HuH-7.5 (cell line): ENCODE data around the gene LRRTM4.

ENCODE experiments used
- DNase-seq: peaks from one replicate; pipeline ENCODE4 v3.0.0; 2011; ENCODE audit warnings: low spot score

Gene LRRTM4

DNA sequence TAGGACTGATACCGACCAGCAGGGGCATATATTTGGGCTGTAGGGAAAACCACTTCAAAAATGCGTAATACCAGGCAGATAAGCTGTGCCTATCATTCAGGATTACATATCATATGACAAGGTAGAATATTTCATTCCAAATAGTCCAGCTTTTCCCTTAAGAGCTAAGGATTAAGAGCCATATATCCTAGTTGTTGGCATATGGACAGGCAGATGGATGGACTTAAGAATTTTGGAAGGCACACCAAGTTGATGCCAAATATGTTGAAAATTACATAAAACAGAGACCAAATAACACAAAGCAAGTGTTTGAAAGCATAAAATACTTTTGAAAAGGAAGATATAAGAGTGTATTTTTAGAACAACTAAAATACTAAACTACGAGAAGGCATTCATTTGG lies 52.1 kb downstream of the LRRTM4 start:
- no peak for DNase-seq

- no peak for DNase-seq
Observed at GRCh38 chr2:77469106-77469505, 53.1 kb downstream of the LRRTM4 start.

GRCh38 chr2:77459840-77460239 lies 62.3 kb downstream of the LRRTM4 start:
- DNase-seq: no peak

DNA sequence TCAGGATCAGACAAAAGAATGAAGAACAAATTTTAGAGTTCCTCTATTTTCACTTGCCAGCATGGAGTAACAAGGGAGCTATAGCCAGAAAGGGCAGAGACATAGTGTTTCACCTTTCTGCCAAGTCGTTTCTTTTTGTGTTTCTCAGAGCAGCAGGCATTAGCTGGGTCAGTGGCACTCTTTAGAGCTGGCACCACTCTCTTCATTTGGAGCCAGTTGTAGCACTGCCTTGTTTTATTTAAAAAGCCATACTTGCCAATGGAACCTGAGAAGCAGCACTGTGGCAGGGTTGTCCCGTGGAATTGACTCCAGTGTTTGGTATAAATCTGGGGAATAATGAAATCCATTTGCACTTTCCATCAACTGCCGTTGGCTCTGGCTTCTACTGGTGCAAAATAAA lies 64.0 kb downstream of the LRRTM4 start:
- no peak for DNase-seq

- no peak for DNase-seq
Observed at GRCh38 chr2:77457665-77458064, 64.5 kb downstream of the LRRTM4 start.

DNA sequence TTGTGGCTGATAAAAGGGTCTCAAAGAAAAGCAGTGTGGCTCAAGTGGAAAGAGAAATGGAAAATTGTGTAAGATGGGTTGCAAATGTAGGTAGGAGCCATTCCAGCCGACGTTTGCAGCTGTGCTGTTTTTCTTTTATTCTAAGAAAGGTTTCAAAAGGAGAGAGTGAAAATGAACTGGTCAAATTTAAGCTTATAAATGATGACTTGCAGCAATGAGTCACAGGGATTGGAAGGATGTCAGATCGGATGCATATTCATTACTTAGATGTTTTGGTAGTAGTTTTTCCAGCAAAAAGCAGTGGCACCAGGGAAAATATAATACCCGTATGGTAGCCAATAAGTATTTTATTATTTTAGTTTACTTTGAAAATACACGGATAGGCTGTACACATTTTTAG lies 79.1 kb downstream of the LRRTM4 start:
- DNase-seq: no peak

DNA sequence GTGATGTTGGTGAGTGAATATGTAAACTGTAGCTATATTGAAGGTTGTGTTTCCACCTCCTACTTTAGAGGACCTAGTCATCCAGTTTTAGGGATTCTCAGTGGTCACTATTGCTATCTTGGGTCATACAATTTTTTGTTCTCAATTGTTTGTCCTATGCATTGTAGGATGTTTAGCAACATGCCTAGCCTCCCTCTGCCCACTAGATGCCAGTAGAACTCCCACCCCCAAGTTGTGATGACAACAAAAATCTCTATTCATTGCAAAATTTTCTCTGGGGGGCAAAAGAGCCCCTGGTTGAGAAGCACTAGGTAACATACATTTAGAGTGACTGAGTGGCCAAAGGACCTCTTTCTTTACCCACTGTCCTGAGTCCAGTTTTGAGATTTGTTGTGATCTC lies 87.3 kb downstream of the LRRTM4 start:
- DNase-seq: no peak

DNA sequence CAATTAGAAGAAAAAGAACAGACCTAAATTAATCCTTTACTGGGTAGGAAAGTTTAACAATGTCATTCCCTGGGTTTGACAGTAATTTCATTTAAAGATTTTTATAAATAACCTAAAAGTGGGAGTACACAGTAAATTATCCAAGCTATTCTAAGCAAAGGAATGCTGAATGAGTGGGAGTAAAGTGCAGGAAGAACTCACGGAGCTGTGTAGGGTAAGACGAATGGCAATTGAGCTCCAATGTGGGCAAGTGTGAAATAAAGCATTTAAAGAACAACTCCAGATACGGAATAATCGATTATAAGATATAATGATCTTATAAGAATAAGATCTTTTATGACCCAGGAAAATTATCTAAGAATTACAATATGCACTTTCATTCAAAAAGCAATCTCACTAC lies 93.2 kb downstream of the LRRTM4 start:
- no peak for DNase-seq

- DNase-seq: no peak
Observed at GRCh38 chr2:77421971-77422370, 100.2 kb downstream of the LRRTM4 start.

GRCh38 chr2:77418537-77418936 lies 103.6 kb downstream of the LRRTM4 start:
- no peak for DNase-seq

- DNase-seq: no peak
Observed at GRCh38 chr2:77404189-77404588, 118.0 kb downstream of the LRRTM4 start.

DNA sequence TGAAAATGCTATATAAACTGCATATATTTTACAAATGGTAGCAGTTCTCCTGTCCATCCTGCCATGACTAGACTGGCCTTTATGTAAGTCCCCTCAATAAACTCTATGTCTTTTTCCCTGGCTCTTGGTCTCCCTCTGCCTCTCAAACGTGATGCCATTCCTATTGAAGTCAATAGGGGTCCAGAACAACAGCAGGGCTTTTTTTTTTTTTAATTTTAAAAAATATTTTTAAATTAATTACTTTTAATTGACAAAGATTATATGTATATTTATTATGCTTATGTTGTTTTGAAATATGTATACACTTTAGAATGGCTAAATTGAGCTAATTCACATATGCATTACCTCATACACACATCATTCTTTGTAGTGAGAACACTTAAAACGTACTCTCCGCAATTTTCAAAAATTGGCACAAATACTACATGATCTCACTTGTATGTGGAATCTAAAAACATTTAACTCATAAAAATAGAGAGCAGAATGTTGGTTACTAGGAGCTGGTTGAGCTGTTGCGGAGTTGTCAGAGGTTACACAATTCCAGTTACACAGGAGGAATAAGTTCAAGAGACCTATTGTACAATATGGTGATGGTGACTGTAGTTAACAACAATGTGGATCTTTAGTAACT lies 123.1 kb downstream of the LRRTM4 start:
- DNase-seq: no peak

DNA sequence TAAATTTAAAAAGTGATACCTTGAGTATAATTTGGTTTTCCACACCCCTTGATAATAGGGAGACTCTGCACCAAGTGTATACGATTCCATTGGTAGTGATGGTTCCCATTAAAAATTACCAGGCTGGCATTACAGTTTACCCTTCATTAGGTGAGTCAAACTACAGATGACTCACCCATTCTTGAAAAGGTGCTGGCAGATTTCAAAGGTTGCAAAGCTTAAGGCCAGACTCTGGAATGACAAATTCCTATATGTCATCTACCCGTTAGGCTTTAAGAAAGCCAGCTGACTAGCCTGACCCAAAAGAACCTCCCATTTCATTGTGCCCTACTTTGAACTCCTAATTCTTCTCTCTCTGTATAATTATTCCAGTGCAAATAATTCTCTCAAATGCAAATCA lies 124.4 kb downstream of the LRRTM4 start:
- no peak for DNase-seq

- DNase-seq: no peak
Observed at GRCh38 chr2:77395011-77395410, 127.2 kb downstream of the LRRTM4 start.

GRCh38 chr2:77391119-77391518 lies 131.1 kb downstream of the LRRTM4 start:
- DNase-seq: no peak

DNA sequence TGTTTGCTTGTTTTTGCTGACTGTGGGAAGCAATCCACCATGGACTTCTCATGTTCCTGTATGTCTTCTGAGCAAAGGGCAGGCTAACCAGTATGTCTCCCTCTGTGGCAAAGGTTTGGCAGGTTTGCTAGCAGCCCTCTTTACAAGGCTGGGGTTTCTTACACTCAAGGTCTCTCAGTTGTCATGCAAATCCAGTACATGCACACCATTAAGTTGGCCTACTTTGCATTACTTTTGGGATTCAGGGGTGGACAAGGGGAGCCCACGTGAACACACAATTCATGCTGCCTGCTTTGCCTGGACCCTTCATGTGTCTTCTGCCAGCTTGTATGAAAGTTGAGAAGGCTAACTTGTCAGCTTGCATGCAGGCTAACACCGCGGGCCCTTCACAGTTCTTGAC lies 134.9 kb downstream of the LRRTM4 start:
- DNase-seq: no peak

DNA sequence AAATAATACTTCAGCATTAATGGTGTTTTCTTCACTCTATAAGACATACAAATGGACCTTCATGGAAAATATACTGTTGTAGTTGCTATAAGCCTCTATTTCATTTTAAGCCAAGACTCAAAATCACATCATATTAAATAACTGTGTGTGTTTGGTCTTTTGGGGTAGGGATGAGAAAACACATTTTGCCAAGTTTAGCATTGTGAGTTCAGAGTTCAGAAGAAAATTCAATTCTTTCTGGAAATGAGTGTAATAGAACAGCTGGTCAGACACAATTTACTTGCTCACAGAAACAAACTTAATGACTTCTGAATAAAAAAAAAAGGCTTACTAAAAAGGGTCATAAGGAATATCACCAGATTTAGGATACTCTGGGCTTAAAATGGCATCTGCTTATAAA lies 149.5 kb downstream of the LRRTM4 start:
- no peak for DNase-seq

DNA sequence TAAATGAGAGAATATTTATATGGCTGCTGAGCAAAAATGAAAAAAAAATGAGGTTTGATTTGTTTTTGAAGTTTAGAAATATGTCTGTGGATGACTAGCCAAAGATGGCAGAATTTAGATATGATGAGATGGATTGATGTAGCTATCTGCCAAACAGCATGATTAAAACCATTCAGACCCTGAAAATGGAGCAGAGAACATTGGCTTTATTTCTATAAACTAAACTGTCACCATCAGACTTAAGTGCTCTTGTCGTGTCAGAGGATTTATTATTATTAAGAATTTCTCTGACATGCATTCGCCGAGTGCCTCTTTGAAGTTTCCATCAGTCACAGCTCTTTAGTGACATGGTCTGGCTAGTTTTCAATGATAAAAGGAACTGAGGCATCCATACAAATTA lies 151.7 kb downstream of the LRRTM4 start:
- no peak for DNase-seq

DNA sequence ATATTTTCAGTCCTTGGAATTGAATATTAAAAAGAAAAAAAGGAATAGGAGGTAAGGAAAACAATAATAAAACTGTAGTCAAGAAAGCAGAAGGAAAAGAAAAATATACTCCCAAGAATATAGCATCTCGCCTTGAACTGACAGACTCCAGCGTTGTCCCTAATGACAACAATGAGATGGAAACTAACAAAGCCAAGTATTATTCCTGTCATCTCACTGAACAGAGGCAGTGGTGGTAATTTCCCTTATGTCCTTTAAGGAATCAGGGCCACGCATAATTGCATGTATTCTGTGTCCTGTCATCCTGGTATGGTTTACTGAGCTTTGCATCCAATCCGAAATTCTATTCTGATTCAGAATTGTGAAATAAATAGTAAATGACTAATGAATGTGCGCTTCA lies 158.9 kb downstream of the LRRTM4 start:
- no peak for DNase-seq

DNA sequence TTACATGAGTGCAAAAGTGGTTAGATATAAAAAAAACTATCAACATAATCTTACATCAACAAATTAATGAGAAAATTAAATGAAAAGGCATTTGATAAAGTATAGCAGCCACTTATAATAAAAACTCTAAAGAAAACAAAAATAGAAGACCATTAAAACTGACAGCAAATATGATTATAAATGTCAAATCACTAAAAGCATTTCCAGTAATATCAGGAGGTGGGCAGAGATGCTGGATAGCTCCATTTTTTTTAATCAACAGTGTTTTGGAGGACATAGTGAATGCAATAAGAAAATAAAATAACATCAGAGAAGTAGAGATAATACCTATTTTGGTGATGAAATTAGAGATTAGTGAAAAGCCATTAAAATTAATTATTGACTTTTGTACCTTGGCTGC lies 173.4 kb downstream of the LRRTM4 start:
- no peak for DNase-seq

DNA sequence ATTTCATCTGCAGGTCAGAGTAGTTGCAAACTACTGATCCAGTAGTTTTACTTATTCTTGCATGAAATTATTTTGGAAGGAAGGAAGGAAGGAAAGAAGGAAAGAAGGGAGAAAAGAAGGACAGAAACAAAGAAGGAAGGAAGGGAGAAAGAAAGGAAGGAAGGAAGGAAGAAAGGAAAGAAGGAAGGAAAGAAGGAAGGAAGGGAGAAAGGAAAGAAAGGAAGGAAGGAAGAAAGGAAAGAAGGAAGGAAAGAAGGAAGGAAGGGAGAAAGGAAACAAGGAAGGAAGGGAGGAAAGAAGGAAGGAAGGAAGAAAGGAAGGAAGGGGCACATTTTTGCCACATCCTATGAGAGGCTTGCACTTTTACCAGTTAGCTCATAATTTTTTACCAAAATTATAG lies 186.2 kb downstream of the LRRTM4 start:
- no peak for DNase-seq

- DNase-seq: no peak
Observed at GRCh38 chr2:77328134-77328931, 193.8 kb downstream of the LRRTM4 start.

DNA sequence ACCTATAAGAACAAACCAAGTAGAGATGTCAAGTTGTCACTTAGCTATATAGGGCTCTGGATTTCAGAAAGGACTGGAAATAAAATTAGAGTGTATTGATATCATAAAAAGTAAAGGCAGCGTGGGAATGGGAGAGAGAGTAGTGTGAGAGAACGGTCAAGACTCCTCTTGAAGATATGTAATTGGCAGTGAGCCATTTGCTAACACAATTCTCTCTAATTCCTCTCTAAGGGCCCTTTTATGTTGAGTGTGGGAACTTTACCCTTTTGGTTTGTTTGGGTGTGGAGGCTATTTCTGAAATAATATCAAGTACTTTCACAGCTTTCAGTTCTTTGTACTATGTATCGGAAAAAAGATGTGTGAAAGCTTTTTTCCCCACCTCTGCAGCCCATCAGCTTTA lies 196.8 kb downstream of the LRRTM4 start:
- no peak for DNase-seq

DNA sequence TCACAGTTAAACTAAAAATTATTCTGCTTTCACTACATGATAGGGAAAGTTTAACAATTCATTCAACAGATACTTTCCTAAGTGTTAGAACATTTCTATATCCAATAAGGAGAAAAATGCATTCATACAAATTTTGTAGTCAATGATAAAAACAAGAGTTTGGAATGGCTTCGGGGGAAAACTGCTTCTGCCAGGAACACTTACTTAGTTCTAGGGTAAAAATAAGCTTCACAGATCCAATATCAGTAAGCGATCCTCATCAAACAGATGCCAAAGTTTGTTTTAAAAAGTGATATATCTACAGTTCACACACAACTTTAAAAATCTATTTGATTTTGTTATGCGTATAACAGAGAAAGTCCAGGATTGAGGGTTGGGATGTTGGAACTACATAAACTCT lies 199.7 kb downstream of the LRRTM4 start:
- no peak for DNase-seq
